ENCODE measurements around the gene CREB3.

DNA sequence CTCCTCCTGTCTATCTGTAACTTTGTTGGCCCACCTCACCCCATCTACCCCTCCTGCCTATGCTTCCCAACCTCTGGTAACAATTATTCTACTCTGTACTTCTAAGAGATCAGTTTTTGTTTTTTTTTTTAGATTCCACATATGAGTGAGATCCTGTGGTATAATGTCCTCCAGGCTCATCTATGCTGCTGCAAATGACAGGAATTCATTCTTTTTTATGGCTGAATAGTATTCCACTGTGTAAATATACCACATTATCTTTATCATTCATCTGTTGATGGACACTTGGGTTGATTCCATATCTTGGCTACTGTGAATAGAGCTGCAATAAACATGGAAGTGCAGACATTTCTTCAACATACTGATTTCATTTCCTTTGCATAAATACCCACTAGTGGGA is 51.0 kb downstream of the CREB3 start:
- no peak for TF ChIP-seq MTA3 (IDR thresholded peaks at IDR 0.05; ENCODE audit: borderline replicate concordance)
- TF ChIP-seq NFIC (IDR thresholded peaks at IDR 0.05), result no peak
- TF ChIP-seq CTCF (IDR thresholded peaks at IDR 0.05 in 2 of 3, conservative IDR thresholded peaks at IDR 0.05 in 1 of 3; ENCODE audit: insufficient read depth in 2 of 3, low read depth in 1 of 3, low read length in 3 of 3), result no peak
- no peak for TF ChIP-seq NFATC3 (IDR thresholded peaks at IDR 0.05)
- TF ChIP-seq POLR2A (conservative IDR thresholded peaks at IDR 0.05), result no peak
- no peak for TF ChIP-seq CBX1 (IDR thresholded peaks at IDR 0.05; ENCODE audit: low read depth)
- TF ChIP-seq TEAD2 (tag; IDR thresholded peaks at IDR 0.05), result no peak
- TF ChIP-seq ZNF217 (CRISPR knock-in tag; IDR thresholded peaks at IDR 0.05), result no peak
- no peak for TF ChIP-seq TBL1XR1 (IDR thresholded peaks at IDR 0.05; ENCODE audit: low read length in 2 of 2)
